Osteoblast (primary cell): ENCODE data around the gene IBTK. TPM values are rescaled to one million over a fixed set of nuclear protein-coding genes. Genes with fewer than 3 reads are reported as not detected.
A peak's percentile ranks its signal among the peaks of the same experiment; 100 is the strongest.

ENCODE experiments used
- DNase-seq: peaks from one replicate; pipeline ENCODE4 v3.0.0; 2011; ENCODE audit warnings: low spot score, mixed read lengths; ENCODE audit not compliant: insufficient read length; ENCODE audit errors: missing footprints
- H2AFZ ChIP-seq: 2 replicates; pipeline ENCODE4 v1.6.0; 2011; ENCODE audit warnings: mild to moderate bottlenecking, low read length
- H3K27ac ChIP-seq: 2 replicates; pipeline ENCODE4 v1.5.1; 2011; ENCODE audit warnings: mild to moderate bottlenecking, low read depth, low read length, moderate library complexity
- H3K27me3 ChIP-seq: 2 replicates; pipeline ENCODE4 v1.6.0; 2012; ENCODE audit warnings: mild to moderate bottlenecking, control low read depth, inconsistent platforms, low read length, moderate library complexity; ENCODE audit not compliant: insufficient read depth
- H3K36me3 ChIP-seq: 2 replicates; pipeline ENCODE4 v1.5.1; 2011; ENCODE audit warnings: mild to moderate bottlenecking, low read length, control low read depth, moderate library complexity; ENCODE audit not compliant: insufficient read depth
- H3K4me1 ChIP-seq: 2 replicates; pipeline ENCODE4 v1.5.1; 2011; ENCODE audit warnings: mild to moderate bottlenecking, low read length, control low read depth, moderate library complexity; ENCODE audit not compliant: insufficient read depth
- H3K4me2 ChIP-seq: 2 replicates; pipeline ENCODE4 v1.6.0; 2011; ENCODE audit warnings: mild to moderate bottlenecking, low read length; ENCODE audit not compliant: insufficient read depth
- H3K4me3 ChIP-seq: fragments of 200-600 bp; sonication (generic); 3 replicates; pipeline ENCODE4 v1.5.1; 2012; ENCODE audit warnings: mild to moderate bottlenecking, low read length, inconsistent platforms; ENCODE audit not compliant: insufficient read depth
- H3K79me2 ChIP-seq: 2 replicates; pipeline ENCODE4 v1.6.0; 2012; ENCODE audit warnings: mild to moderate bottlenecking, low read length, control low read depth, inconsistent platforms; ENCODE audit not compliant: insufficient read depth
- H3K9me3 ChIP-seq: 2 replicates; pipeline ENCODE4 v1.5.1; 2011; ENCODE audit warnings: low read depth, low read length, control low read depth
- H4K20me1 ChIP-seq: 2 replicates; pipeline ENCODE4 v1.6.0; 2012; ENCODE audit warnings: mild to moderate bottlenecking, low read length, control low read depth; ENCODE audit not compliant: insufficient read depth
- CTCF ChIP-seq: IDR thresholded peaks from 2 replicates; pipeline ENCODE4 v1.5.1; 2011; ENCODE audit warnings: mild to moderate bottlenecking, low read depth, low read length, moderate library complexity; ENCODE audit errors: extremely low read depth
- total RNA-seq: library from RNA; depleted of rRNA; stranded (reverse); fragments of >200 nt; gene quantifications from 2 replicates; pipeline ENCODE4 v1.2.3, GENCODE V29; 2012

The IBTK gene
- total RNA-seq, 1 donor = 70.6 TPM

DNA sequence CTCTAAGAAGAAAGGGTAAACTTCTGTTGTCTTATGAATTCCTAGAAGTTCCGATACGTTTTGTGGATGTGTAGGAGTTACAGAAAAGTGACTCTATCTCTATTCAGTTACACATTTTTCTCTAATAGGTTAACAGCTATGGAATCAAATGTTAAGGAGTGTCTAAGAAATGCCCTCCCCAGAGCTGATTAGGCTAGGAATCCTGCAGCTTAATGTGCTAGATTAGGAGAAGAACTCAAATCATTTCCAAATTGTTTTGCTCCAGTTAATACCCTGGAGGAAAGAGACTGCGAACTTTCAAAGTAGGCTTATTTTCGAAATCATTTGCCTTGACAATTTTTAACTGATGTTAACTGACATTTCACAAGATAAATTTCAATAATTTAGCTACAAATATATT, 51.9 kb downstream of the IBTK start:
- DNase-seq = no peak
- no peaks in the 10 kb centered on the region for H3K79me2 ChIP-seq
- no peaks in the 10 kb centered on the region for H3K4me1 ChIP-seq
- H3K4me2 ChIP-seq = no peak overlapping the region
- H3K9me3 ChIP-seq = no peaks in the 10 kb centered on the region
- no peak overlapping the region for H3K27ac ChIP-seq
- no peak for TF ChIP-seq CTCF
- no peaks in the 10 kb centered on the region for H4K20me1 ChIP-seq
- peaks cover 74% of the 10 kb centered on the region for H3K36me3 ChIP-seq
- H2AFZ ChIP-seq = no peak overlapping the region
- H3K27me3 ChIP-seq = no peaks in the 10 kb centered on the region
- H3K4me3 ChIP-seq = no peak overlapping the region

- DNase-seq = no peak
- Histone ChIP-seq H3K4me3 (no peak overlapping the region), H4K20me1 (no peaks in the 10 kb centered on the region), H2AFZ (no peak overlapping the region), H3K79me2 (no peaks in the 10 kb centered on the region), H3K4me1 (peaks cover 24% of the 10 kb centered on the region), H3K36me3 (peaks cover 57% of the 10 kb centered on the region), H3K4me2 (no peak overlapping the region), H3K27me3 (no peaks in the 10 kb centered on the region), H3K27ac (peak overlapping the region; percentile 53), H3K9me3 (no peaks in the 10 kb centered on the region)
- no peak for TF ChIP-seq CTCF
Observed at GRCh38 chr6:82185948-82186535, 61.5 kb downstream of the IBTK start.

GRCh38 chr6:82183642-82184282, 63.8 kb downstream of the IBTK start:
- H3K4me1 ChIP-seq = peaks cover 35% of the 10 kb centered on the region
- H3K36me3 ChIP-seq = peaks cover 44% of the 10 kb centered on the region
- H3K27ac ChIP-seq = peak overlapping the region; percentile 69
- no peak overlapping the region for H3K4me3 ChIP-seq
- DNase-seq = no peak
- no peak overlapping the region for H3K4me2 ChIP-seq
- H3K9me3 ChIP-seq = no peaks in the 10 kb centered on the region
- H4K20me1 ChIP-seq = no peaks in the 10 kb centered on the region
- no peak overlapping the region for H2AFZ ChIP-seq
- no peaks in the 10 kb centered on the region for H3K27me3 ChIP-seq
- H3K79me2 ChIP-seq = no peaks in the 10 kb centered on the region
- TF ChIP-seq CTCF = no peak

- Histone ChIP-seq H3K27ac (peak overlapping the region; percentile 56), H3K4me1 (peaks cover 43% of the 10 kb centered on the region), H3K79me2 (no peaks in the 10 kb centered on the region), H2AFZ (no peak overlapping the region), H4K20me1 (no peaks in the 10 kb centered on the region), H3K27me3 (no peaks in the 10 kb centered on the region), H3K4me2 (no peak overlapping the region), H3K9me3 (no peaks in the 10 kb centered on the region), H3K36me3 (peaks cover 39% of the 10 kb centered on the region), H3K4me3 (no peak overlapping the region)
- DNase-seq = peak; percentile 75
- TF ChIP-seq CTCF = no peak
Observed at GRCh38 chr6:82182756-82183155, 64.8 kb downstream of the IBTK start.
